GM19239 (cell line): ENCODE data around the gene SUPT5H.

Source experiments
- DNase-seq: peaks from one replicate; pipeline ENCODE4 v3.0.0; 2011; ENCODE audit warnings: low spot score; ENCODE audit not compliant: insufficient read length
- FAIRE-seq: peaks from 2 replicates; lab custom pipeline; 2011; peaks lifted over from hg19 to GRCh38; lab: Jason Lieb, UNC

The SUPT5H gene

GRCh38 chr19:39514840-39515550, 69.6 kb downstream of the SUPT5H start, which contains the start of gene SELENOV:
Gene SELENOV, plus strand, starts transcription at chr19:39515139. Its CDS starts 74 bp downstream, at chr19:39515213.
- DNase-seq (no peak), FAIRE-seq (no peak)

DNA sequence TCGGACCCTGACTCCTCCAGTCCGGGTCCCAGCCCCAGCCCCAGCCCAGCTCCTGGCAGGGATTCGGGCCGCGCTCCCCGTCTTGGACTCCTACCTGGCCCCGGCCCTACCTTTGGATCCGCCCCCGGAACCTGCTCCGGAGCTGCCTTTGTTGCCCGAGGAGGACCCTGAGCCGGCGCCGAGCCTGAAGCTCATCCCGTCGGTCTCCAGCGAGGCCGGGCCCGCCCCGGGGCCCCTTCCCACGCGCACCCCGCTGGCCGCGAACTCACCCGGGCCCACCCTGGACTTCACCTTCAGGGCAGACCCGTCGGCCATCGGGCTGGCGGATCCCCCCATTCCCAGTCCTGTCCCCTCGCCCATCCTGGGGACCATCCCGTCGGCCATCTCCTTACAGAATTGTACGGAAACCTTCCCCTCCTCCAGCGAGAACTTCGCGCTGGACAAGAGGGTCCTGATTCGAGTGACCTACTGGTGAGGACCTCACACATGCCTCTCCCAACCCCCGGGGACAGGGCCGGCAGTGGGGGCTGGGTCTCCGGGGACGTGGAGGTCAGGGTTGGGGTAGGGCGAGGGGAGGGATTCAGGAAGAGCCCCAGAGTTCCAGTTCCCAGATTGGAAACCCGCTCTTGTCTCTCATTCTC, 70.3 kb downstream of the SUPT5H start:
- DNase-seq (no peak), FAIRE-seq (no peak)

GRCh38 chr19:39516270-39516669, 70.9 kb downstream of the SUPT5H start:
- DNase-seq (no peak), FAIRE-seq (peak; percentile 47)

DNA sequence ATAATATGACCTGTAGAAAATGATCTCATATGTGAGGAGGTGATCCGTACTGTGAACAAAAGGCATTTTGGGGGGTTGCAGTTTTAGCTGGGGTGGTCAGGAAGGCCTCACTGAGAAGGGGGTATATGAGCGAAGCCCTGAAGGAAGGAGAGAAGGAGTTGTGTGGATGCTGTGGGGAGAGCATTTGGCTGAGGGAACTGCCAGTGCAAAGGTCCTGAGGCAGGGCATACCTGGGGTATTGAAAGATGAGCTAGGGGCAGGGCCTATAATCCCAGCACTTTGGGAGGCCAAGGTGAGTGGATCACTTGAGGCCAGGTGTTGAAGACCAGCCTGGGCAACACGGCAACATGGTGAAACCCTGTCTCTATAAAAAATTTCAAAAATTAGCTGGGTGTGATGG, 72.0 kb downstream of the SUPT5H start:
- DNase-seq (no peak), FAIRE-seq (no peak)

DNA sequence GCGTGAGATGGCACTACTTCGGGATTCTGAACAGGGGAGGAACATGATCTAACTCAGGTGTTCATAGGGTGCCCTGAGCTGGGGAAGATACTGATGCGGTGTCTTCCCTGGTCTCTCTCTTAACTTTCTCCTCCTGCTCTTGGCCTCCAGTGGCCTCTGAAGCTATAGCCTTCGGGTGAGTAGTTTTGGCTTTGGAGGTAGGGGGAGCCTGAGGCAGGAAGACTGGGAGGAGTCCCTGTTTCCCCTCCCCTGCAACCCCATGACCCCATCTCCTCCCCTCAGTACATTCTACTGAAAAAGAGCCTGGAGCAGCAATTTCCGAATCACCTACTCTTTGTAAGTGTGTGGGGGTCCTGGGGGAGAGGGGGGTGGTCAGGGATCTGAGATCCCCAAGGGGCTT, 73.1 kb downstream of the SUPT5H start:
- DNase-seq = no peak

DNA sequence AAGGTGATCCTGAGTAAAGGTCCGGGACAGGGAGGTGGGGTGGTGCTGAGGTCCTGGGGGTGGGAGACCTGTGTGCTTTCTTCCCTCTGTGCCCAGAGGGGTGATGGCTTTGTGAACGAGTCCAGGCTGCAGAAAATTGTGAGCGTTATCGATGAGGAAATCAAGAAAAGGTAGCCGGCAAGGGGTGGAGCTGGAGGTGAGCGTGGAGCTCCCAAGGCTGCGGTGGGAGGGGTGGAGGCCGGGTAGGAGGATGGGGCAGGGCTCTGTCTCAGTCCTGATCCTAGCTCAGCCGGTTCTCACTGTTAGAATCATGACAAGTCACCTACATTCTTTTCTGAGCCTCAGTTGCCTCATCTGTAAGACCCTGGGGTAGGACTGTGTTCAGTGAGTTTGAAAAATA, 73.6 kb downstream of the SUPT5H start:
- no peak for FAIRE-seq
- no peak for DNase-seq

More for the DNA sequence above, 73.1 kb downstream of the SUPT5H start:
- FAIRE-seq = no peak

- FAIRE-seq = no peak
- no peak for DNase-seq
These were observed 75.4 kb downstream of the SUPT5H start for GRCh38 chr19:39520541-39521484.

DNA sequence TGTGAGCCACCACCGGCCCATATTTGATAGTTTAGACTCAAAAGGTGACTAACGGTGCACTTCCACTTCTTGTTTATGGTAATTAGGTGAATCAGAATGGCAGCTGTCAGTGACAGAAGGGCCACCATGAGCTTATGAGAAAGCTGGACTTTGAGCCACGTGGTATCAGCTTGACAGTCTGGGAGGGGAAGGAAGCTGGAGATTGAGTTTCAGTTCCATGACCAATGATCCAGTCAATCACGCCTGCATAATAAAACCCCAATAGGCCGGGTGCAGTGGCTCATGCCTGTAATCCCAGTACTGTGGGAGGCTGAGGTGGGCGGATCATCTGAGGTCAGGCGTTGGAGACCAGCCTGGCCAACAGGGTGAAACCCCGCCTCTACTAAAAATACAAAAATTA, 79.1 kb downstream of the SUPT5H start:
- FAIRE-seq (no peak), DNase-seq (no peak)

DNA sequence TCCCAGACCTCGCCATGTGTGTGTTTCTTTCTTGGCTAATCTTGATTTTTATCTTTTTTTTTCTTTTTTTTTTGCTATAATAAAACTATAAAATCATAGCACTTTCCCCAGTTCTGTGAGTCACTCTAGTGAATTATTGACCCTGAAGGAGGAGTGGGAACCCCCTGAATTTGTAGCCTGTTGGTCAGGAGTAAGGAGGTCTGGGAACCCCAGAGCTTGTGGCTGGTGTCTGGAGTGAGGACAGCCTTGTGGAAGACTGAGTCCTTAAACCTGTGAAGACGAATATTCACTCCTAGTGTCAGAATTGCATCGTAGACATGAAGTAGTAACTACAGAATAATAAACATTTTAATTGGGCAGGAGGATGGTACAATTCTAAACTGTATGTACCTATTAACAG, 79.8 kb downstream of the SUPT5H start:
- no peak for DNase-seq
- FAIRE-seq = no peak
